ENCODE data around the gene AIFM3. TPM values are rescaled to one million over a fixed set of nuclear protein-coding genes. Genes with fewer than 3 reads are reported as not detected.
"Not testable (repeated sequence)": the region's sequence is repeated elsewhere in the genome, so short reads cannot be mapped to it uniquely, and the experiment has no call there.

The AIFM3 gene
- total RNA-seq, 1 experiment from 2014 or later, result 1.1 TPM

GRCh38 chr22:21003782-21004181, 36.7 kb downstream of the AIFM3 start:
- Mint-ChIP-seq H3K27ac (ENCODE audit: low read depth, unreplicated experiment) (no peak overlapping the region), H3K36me3 (ENCODE audit: insufficient read depth, unreplicated experiment) (peaks cover 13% of the 10 kb centered on the region), H3K27me3 (ENCODE audit: insufficient read depth, unreplicated experiment) (no peaks in the 10 kb centered on the region), H3K9me3 (ENCODE audit: unreplicated experiment) (no peaks in the 10 kb centered on the region), H3K4me1 (ENCODE audit: insufficient read depth, unreplicated experiment) (peaks cover 10% of the 10 kb centered on the region), H3K4me3 (ENCODE audit: unreplicated experiment) (peak overlapping the region; percentile 87)
- ChIA-PET POLR2A (interaction anchor here (0.7 to 3.0 kb wide), 7 partner anchors 12 to 78 kb away, joined by 3 to 26 read pairs (median 5); partner anchors contain the start of genes LRRC74B, LZTR1 and P2RX6), CTCF (interaction anchor here (0.8 to 3.2 kb wide), 4 partner anchors 23 to 118 kb away, joined by 3 to 12 read pairs (median 4); no protein-coding TSS in a partner anchor)
- intact Hi-C loops (cut with micrococcal nuclease), result loop anchor here (5.0 kb wide), 1 partner anchor 116 kb away; no protein-coding TSS in a partner anchor
- TF ChIP-seq, protein P1, sequence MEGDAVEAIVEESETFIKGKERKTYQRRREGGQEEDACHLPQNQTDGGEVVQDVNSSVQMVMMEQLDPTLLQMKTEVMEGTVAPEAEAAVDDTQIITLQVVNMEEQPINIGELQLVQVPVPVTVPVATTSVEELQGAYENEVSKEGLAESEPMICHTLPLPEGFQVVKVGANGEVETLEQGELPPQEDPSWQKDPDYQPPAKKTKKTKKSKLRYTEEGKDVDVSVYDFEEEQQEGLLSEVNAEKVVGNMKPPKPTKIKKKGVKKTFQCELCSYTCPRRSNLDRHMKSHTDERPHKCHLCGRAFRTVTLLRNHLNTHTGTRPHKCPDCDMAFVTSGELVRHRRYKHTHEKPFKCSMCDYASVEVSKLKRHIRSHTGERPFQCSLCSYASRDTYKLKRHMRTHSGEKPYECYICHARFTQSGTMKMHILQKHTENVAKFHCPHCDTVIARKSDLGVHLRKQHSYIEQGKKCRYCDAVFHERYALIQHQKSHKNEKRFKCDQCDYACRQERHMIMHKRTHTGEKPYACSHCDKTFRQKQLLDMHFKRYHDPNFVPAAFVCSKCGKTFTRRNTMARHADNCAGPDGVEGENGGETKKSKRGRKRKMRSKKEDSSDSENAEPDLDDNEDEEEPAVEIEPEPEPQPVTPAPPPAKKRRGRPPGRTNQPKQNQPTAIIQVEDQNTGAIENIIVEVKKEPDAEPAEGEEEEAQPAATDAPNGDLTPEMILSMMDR (IDR thresholded peaks at IDR 0.05; ENCODE audit: unreplicated experiment), result no peak
- no TSS peak for BruUV-seq (replicated peaks)
- DNase-seq (ENCODE audit: unreplicated experiment), result no peak

DNA sequence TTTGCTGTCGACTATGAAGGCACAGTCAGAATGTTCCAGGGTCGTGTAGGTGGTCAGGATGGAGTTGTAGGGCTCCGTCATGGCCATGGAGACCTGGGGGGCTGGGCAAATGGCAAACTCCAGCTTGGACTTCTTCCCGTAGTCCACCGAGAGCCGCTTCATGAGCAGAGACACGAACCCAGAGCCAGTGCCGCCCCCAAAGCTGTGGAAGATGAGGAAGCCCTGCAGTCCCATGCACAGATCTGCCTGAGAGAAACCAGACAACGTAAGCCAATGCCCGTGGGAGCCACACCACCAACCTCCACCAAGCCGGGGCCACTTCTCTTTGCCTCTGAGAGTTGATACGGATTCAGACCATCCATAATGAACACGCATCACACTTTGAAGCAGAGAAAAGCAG, 42.2 kb downstream of the AIFM3 start:
- H3K4me1 Mint-ChIP-seq (ENCODE audit: insufficient read depth, unreplicated experiment); CTCF ChIA-PET: not testable (repeated sequence)

DNA sequence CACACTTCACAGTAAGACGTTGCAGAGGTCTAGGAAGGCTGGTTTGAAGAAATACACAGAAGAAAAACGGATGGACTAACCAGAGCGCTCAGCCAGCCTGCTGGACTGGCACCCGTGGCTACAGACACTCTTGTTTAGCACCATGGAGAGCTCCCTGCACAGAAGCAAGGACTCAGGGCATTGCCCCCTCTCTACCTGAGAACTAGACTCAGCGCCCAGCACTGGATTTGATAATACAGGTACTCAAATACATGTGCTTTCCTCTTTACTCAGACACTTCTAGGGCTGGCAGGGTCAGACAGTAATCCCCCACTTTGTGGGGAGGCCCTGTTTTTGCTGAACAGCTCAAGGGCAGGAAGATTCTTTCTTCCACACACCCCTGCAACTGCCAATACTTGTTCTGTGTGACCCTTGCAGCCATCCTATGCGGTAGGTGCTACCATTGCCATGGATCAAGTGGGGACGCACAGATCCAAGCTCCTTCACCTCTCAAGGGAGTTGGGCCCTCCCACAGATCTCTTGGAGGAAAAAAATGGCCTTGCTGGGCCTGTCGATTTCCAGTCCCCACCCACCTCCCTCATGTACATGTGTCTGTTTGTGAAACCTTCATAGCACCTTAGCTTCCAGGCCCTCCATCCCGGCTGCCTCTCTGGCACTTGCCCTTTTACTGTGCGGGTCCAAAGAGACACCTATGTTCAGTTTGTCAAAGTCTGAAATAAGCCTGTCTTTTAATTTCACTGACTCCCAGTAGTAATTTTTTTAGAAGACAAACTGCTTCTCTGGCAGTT, 42.8 kb downstream of the AIFM3 start:
- CTCF ChIA-PET, result no interaction called here
- TF ChIP-seq, protein P1 (IDR thresholded peaks at IDR 0.05; ENCODE audit: unreplicated experiment), result no peak
- Mint-ChIP-seq H3K27me3 (ENCODE audit: insufficient read depth, unreplicated experiment) (no peaks in the 10 kb centered on the region), H3K9me3 (ENCODE audit: unreplicated experiment) (no peaks in the 10 kb centered on the region), H3K36me3 (ENCODE audit: insufficient read depth, unreplicated experiment) (no peaks in the 10 kb centered on the region), H3K27ac (ENCODE audit: low read depth, unreplicated experiment) (no peak overlapping the region), H3K4me1 (ENCODE audit: insufficient read depth, unreplicated experiment) (peaks cover 5% of the 10 kb centered on the region), H3K4me3 (ENCODE audit: unreplicated experiment) (no peak overlapping the region)
- DNase-seq (ENCODE audit: unreplicated experiment), result peak; percentile 74
- BruUV-seq (replicated peaks), result no TSS peak
- intact Hi-C loops (cut with micrococcal nuclease), result no loop called here
- POLR2A ChIA-PET, result interaction anchor here (1.1 kb wide), 1 partner anchor 18 kb away, joined by 4 read pairs; no protein-coding TSS in a partner anchor

More for the DNA sequence above, 42.2 kb downstream of the AIFM3 start:
- H3K9me3 Mint-ChIP-seq (ENCODE audit: unreplicated experiment); DNase-seq (ENCODE audit: unreplicated experiment); H3K27ac Mint-ChIP-seq (ENCODE audit: low read depth, unreplicated experiment); H3K27me3 Mint-ChIP-seq (ENCODE audit: insufficient read depth, unreplicated experiment); intact Hi-C loops (cut with micrococcal nuclease); H3K4me3 Mint-ChIP-seq (ENCODE audit: unreplicated experiment); H3K36me3 Mint-ChIP-seq (ENCODE audit: insufficient read depth, unreplicated experiment); BruUV-seq (replicated peaks): not testable (repeated sequence)
- POLR2A ChIA-PET, result interaction anchor here (1.1 kb wide), 1 partner anchor 18 kb away, joined by 4 read pairs; no protein-coding TSS in a partner anchor

DNA sequence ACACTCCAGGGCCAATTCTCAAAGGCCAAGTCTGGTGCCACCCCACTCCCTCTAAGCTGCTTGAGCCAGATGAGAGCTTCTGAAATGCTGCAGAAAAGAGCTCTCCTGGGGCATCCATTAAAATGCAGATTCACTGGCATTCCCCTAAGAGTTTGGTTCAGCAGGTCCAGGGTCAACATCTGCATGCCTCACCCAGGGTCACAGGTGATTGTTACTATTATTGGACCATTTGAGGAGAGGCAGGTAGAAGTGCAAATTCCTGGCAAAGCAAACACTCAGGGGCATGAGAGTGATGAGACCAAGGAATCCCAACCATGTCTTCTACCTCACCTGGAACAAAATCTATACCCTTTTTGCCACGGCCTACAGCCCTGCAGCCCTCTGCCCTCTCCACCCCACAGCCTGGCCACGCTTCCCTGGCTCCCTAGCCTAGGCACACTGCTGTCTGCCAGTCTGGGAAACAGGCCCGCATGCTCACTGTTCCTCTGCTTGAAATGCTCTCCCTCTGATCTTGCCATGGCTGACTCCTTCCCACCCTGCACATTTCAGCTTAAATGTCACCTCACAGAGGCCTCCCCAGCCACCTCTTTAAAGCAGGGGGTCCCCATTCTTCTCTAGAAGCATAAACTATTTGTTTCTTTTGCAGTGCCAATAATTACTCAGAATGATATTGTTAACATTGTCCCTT, 43.5 kb downstream of the AIFM3 start:
- CTCF ChIA-PET, result no interaction called here
- intact Hi-C loops (cut with micrococcal nuclease), result no loop called here
- TF ChIP-seq, protein P1 (IDR thresholded peaks at IDR 0.05; ENCODE audit: unreplicated experiment), result no peak
- no peaks in the 10 kb centered on the region for H3K27me3 Mint-ChIP-seq (ENCODE audit: insufficient read depth, unreplicated experiment)
- no peak overlapping the region for H3K27ac Mint-ChIP-seq (ENCODE audit: low read depth, unreplicated experiment)
- POLR2A ChIA-PET, result no interaction called here
- no peak for DNase-seq (ENCODE audit: unreplicated experiment)
- H3K4me3 Mint-ChIP-seq (ENCODE audit: unreplicated experiment), result no peak overlapping the region
- no peaks in the 10 kb centered on the region for H3K9me3 Mint-ChIP-seq (ENCODE audit: unreplicated experiment)
- no peaks in the 10 kb centered on the region for H3K36me3 Mint-ChIP-seq (ENCODE audit: insufficient read depth, unreplicated experiment)
- BruUV-seq (replicated peaks), result no TSS peak
- peaks cover 12% of the 10 kb centered on the region for H3K4me1 Mint-ChIP-seq (ENCODE audit: insufficient read depth, unreplicated experiment)

Data from MCF 10A (cell line).